GDM1 (cell line): ENCODE data around the gene YWHAG.
A peak's percentile ranks its signal among the peaks of the same experiment; 100 is the strongest.
"Not testable (repeated sequence)": the region's sequence is repeated elsewhere in the genome, so short reads cannot be mapped to it uniquely, and the experiment has no call there.

ENCODE experiments used
- DNase-seq: peaks from one replicate; lab custom pipeline; 2025; lab: John Stamatoyannopoulos, UW

YWHAG gene

GRCh38 chr7:76380623-76380966 is 21.8 kb upstream of the YWHAG start:
- no peak for DNase-seq

DNA sequence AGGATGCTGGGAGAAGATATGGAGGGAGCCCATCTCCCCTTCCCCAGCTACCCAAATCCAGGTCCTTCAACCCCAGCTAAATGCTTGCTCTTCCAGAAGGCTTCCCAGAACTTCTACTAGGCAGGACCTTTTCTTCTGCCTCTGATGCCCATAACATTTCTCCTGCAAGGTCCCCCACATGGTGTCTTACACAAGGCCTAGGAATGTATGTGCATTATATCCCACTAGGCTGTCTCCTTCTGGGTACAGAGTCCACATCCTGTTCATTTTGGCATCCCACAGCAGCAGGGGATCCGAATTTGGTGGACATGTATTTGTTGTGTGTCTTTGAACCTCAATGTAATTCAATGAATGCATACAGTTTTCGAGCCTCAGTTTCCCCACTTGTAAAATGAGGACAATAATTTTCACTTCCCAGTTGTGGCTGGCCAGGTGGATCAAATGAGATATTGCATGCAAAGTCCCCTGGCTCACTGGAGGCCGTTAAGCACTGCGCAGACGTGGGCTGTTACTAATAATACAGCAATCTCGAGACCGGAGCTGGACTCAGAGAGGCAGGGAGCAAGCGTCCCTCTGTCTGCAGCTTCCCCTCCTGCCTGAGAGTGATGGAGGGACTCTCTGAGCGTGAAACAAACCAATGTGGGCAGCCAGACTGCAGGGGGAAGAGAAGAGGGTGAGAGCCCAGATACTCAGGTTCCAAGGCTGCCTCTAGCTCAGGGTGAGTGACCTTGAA is 18.6 kb upstream of the YWHAG start:
- DNase-seq: no peak

DNA sequence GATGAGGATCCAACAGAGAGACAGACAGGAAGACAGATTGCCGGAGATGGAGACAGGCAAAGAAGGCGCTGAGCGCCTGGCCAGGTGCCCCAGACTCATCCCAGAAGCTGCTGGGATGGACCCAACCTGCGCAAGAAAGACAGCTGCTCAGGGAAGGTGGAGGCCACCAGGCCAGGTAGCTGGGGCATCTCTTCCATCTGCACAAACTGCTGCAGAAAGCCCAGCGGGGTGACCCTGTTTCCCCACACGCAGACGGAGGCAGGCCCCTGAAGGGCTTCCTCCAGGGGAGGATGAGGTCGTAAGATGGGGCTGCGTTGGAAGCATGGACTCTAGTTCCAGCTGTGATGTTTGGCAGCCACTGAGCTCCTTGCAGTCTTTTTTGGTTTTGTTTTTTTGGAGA is 16.5 kb upstream of the YWHAG start:
- DNase-seq: no peak

DNA sequence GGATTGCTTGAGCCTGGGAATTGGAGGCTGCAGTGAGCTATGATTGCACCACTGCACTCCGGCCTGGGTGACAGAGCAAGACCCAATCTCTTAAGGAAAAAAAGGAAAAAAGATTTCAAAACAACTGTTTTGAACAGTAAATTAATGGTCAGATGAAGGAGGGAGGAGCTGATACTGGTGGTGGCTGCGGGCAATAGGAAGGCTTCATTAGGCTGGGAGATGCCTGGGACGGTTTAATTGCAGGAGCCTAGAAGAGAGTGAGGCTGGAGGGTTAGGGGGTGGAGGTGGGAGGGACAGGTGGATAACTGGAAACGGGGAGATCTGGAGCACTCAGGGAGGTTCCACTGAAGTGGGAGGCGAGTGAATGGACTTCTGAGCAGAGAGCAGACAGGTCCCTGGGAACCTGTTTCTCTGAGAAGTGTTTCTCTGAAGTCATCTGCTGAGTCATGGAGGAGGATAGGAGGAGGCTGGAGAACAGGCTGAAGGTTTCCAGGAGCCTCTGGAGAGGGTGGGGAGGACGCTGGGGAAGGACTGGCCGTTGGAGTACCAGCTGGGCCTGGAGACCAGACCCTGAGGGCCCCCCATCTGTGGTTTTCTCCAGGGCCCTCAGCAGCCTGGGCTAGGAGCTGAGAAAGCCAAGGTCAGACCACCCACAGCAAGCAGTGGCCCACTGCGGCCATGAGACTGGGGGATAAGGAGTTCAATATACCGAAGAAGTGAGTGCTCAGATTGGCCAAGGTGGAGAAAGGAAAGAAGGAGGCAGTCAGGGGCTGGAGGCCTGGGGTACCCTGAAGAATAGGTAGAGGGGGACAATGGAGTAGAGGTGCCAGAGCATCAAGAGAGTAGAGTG is 14.4 kb upstream of the YWHAG start:
- peak; percentile 23 for DNase-seq

GRCh38 chr7:76371396-76371795 is 12.6 kb upstream of the YWHAG start:
- DNase-seq: no peak

GRCh38 chr7:76369018-76369417 is 10.2 kb upstream of the YWHAG start:
- DNase-seq: no peak

DNA sequence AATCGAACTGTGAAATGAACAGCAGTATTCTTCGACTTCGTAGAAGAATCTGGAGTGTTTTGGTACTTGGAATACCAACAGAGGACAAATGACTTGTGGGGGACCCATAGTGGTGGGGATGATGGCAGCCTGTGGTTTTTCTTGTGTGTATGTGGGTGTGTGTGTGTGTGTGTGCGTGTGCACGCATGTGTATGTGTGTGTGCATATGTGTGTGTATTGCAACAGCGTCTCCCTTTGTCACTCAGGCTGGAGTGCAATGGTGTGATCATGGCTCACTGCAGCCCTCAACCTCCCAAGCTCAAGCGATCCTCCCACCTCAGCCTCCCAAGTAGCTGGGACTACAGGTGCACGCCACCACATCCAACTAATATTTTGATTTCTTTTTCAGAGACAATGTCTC is 9.4 kb upstream of the YWHAG start:
- DNase-seq: no peak

GRCh38 chr7:76364198-76364584 is 5.4 kb upstream of the YWHAG start:
- peak; percentile 42 for DNase-seq

GRCh38 chr7:76363754-76364153 is 5.0 kb upstream of the YWHAG start:
- not testable (repeated sequence) for DNase-seq

DNA sequence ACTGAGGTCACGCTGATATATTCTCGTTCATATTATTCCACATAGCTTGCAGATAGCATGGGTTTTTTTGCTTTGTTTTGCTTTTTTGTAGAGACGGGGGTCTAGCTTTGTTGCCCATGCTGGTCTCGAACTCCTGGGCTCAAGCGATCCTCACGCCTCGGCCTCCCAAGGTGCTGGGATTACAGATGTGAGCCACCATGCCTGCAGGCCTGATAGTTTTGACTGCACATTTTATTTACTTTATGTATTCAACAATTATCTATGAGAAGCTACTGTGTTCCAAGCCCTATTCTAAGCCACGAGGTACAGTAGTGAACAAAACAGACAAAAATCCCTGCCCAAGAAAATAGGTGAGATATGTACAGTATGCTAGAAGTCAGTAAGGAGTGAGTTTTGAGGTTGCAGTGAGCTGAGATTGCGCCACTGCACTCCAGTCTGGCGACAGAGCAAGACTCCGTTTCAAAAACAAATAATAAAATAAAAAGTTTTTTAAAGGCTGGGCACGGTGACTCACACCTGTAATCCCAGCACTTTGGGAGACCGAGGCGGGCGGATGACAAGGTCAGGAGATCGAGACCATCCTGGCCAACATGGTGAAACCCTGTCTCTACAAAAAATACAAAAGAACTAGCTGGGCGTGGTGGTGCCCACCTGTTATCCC is 1.3 kb upstream of the YWHAG start:
- no peak for DNase-seq

DNA sequence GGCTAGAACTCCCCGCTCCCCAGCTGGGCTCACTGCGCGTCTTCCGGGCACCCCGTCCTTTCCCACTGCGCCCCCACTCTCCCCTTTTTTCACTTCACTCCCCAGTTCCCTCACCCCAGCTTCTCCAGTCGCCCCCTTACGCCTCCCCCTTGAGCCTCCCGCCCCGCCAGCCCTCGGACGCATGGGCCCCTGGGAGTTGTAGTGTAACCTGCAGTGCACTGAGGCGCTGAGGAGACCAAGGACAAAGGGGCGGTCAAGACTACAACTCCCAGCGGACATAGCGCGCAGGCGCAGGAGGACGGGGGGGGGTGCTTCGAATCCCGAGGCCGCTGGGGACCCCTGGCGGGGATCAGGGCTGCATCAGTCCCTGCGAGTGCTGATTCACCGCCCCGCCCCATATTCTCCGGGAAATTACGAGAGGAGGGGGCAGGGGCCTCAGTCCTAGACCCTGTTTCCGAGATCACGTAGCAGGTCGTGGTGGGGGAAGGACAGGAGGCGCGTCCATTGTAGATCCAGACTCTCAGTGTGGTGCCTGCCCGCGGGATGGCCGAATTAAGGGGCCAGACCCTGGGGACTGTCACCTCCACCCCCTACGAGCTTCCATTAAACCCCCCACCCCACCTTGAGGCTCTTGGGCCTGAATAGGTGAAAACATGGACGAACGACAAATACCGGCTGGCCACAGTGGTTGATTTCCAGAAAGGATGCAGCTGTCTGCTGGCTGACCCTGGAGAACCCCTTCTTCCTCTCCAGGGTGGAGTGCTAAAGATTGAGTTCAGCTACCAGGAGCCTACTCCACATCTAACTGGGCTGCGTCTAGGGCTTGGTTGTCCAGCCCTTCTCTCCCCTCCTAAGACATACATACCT is 553 bp upstream of the YWHAG start:
- peak; percentile 97 for DNase-seq

DNA sequence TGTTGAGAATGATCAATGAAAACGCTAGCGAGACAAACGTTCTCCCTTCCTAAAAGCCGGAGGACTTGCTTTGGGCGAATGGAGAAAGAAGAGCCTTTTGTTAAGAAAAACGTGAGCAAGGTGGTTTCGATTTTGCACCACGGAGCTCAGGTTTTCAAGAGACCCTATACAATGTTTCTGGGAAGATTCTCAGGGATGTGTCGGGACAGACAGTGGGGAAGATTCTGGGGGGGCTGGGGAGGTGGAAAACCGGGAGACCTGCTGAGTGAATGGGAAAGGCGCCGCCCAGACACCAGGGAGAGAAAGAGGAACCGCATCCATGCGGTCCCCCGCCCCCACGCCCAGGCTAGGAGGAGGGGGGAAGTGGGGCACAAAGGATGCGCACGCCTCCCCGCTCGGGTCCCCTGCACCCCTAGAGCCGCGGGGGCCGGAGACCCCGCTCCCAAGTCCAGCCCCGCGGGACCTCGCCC is 745 bp downstream of the YWHAG start:
- peak; percentile 55 for DNase-seq

- DNase-seq: no peak
These were observed 1.2 kb downstream of the YWHAG start for GRCh38 chr7:76357475-76358010.

- no peak for DNase-seq
These were observed 2.0 kb downstream of the YWHAG start for GRCh38 chr7:76356823-76357222.

DNA sequence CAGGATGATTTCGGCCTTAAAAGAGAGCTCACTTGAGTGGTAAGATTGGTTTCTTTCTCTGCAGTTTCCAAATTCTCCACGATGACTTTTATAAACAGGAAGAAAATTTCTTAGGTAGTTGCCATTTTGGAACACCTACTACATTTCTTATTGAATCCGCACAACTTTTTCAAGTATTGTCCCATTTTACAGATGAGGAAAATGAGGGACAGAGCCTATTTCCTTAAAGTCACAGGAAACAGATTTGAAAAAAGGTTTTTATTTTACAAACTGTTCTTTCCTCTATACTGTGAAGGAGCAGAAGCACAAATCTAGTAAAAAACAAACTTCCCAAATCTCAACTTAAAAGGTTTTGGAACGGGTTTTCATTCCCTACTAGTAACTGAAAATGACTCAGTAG is 2.7 kb downstream of the YWHAG start:
- no peak for DNase-seq

- DNase-seq: no peak
These were observed 3.6 kb downstream of the YWHAG start for GRCh38 chr7:76354981-76355730.

DNA sequence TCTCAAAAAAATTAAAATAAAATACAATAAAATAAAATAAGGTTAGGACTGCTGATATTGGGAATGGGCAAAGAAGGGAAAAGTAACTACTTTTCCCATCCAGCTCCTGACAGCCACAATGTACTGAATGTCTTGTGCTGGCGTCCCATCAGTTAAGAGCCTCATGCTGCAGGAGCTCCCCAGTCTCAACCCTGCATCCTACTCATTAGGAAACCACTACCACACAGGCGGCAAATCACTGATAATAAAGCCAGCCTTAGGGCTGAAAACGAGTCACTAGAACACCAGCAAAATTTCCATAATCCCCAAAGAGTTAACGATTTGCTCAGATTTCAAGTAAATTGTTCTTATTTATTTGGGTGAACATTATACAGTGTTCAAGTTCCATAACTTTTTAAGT is 4.3 kb downstream of the YWHAG start:
- no peak for DNase-seq

DNA sequence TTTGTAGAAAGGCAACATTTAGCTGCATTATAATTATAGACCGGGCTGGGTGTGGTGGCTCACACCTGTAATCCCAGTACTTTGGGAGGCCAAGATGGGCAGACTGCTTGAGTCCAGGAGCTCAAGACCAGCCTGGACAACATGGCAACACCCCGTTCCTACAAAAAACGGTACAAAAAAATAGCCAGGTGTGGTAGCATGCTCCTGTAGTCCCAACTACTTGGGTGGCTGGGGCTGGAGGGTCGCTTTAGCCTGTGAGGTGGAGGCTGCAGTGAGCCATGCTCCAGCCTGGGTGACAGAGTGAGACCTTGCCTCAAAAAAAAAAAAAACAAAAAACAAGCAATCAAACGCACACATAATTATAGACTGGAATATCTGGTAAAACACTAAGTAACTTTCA is 5.0 kb downstream of the YWHAG start:
- no peak for DNase-seq

DNA sequence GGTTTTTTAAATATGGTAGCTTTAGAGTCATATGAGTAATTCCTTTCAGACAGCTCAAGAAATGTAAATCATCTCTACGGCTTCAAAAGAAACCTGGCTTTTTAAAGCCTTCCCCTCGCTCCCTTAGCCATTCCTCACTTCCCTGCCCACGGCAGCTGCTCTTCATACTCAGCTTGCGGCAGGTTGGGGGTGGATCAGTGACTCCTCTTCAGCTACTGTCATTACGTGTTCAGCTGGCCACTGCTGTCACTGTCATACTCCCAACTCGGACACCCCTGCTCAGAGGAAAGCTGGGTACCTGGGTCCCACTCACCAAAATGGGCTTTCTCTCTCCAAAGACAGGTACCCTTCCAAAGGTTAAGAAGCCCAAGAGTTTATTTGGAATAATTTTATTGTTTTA is 6.6 kb downstream of the YWHAG start:
- no peak for DNase-seq

DNA sequence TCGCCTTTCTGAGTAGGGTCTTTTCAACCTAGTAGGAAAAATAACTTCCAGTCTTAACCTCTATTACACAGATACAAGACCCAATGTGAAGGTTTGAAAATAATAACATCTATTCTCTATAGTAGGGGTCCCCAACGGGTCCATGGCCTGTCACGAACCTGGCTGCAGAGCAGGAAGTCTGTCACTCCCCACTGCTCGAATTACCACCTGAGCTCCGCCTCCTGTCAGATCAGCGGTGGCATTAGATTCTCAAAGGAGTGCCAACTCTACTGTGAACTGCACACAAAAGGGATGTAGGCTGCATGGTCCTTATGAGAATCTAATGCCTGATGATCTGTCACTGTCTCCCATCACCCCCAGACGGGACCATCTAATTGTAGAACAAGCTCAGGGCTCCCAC is 7.4 kb downstream of the YWHAG start:
- no peak for DNase-seq

DNA sequence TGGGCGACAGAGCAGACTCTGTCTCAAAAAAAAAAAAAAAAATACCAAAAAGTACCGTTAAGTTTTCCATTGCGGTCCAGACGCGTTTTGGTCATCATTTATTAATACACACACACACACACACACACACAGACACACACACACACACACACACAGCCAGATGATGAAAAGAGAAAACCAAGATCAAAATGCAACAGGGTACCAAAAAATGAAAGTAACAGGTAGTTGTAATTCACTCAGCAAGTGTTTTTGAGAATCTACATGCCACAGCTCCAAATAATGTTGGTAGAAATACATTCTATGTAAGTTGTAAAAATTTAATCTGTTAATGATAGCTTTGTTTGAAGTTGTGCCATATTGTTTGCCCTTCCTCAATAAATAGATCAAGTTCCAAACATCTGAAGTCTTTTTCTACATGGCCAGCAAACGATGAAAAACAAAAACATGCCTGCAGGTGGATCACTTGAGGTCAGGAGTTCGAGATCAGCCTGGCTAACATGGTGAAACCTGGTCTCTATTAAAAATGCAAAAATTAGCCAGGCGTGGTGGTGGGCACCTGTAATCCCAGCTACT is 9.4 kb downstream of the YWHAG start:
- DNase-seq: no peak
